Esophagus muscularis mucosa (tissue), 4 donors: ENCODE results near the gene ART5. TPM values are rescaled to one million over a fixed set of nuclear protein-coding genes. Genes with fewer than 3 reads are reported as not detected.

Experiments
- DNase-seq: peaks from one replicate; pipeline ENCODE4 v3.0.0-alpha.2; 2017; ENCODE audit errors: extremely low spot score
- H3K27ac ChIP-seq, 4 donors: fragments of 200-600 bp; sonication (generic); replicated peaks in 1 of 4; 1 replicate in 3 of 4; 2 replicates in 1 of 4; pipeline ENCODE4 v1.5.1; 2016 to 2019; ENCODE audit warnings: mild to moderate bottlenecking in 1 of 4
- H3K27me3 ChIP-seq, 4 donors: fragments of 200-600 bp; sonication (generic); one replicate each; pipeline versions ENCODE4 v1.5.1 to v1.6.0; 2016 to 2019
- H3K36me3 ChIP-seq, 4 donors: fragments of 200-600 bp; sonication (generic); one replicate each; pipeline ENCODE4 v1.5.1; 2016 to 2019
- H3K4me1 ChIP-seq, 4 donors: fragments of 200-600 bp; sonication (generic); one replicate each; pipeline ENCODE4 v1.5.1; 2016 to 2019
- H3K4me3 ChIP-seq, 4 donors: fragments of 200-600 bp; sonication (generic); 1 replicate in 2 of 4; 2 replicates in 2 of 4; pipeline ENCODE4 v1.5.1; 2016 to 2019; ENCODE audit warnings: mild to moderate bottlenecking in 4 of 4, moderate library complexity in 1 of 4
- H3K9me3 ChIP-seq, 4 donors: fragments of 200-600 bp; sonication (generic); 1 replicate in 3 of 4; 2 replicates in 1 of 4; pipeline ENCODE4 v1.5.1; 2016 to 2019
- CTCF ChIP-seq, 3 experiments: fragments of 200-600 bp in 2 of 3; fragments of 450-650 bp in 1 of 3; sonication (generic) in 2 of 3; IDR thresholded peaks; one replicate each; pipeline ENCODE4 v1.5.1; 2017 to 2019; ENCODE audit warnings: antibody characterized with exemption in 3 of 3, mild to moderate bottlenecking in 2 of 3, moderate library complexity in 1 of 3
- EP300 ChIP-seq: sonication (generic); formaldehyde crosslinking; IDR thresholded peaks from one replicate; pipeline ENCODE4 v1.6.1; 2017; ENCODE audit warnings: antibody characterized with exemption
- POLR2A ChIP-seq: fragments of 450-650 bp; IDR thresholded peaks from one replicate; pipeline ENCODE4 v1.6.1; 2017; ENCODE audit warnings: antibody characterized with exemption, moderate library complexity, mild to moderate bottlenecking, low read depth
- POLR2AphosphoS5 ChIP-seq, 2 donors: sonication (generic); formaldehyde crosslinking; IDR thresholded peaks; one replicate each; pipeline ENCODE4 v1.6.1; 2017; ENCODE audit warnings: antibody characterized with exemption in 2 of 2
- WGBS: methylation state at CpG from one replicate; pipeline ENCODE4 v1.1.5; 2018; 5-methylcytosine and 5-hydroxymethylcytosine counted together
- intact Hi-C: fragments of 100-400 bp; cut with DNase I; formaldehyde crosslinking; loops from one replicate; pipeline ENCODE4 v1.15.1; 2023
- total RNA-seq, 4 donors: library from RNA; depleted of rRNA; stranded (reverse); fragments of >200 nt; gene quantifications; one replicate each; pipeline versions ENCODE4 v1.1.0 to v1.2.1, GENCODE V29; 2016

The ART5 gene
- total RNA-seq, 4 donors from 2014 or later, result 0.57 to 0.66 (median 0.65) TPM; not detected in 1

- TF ChIP-seq EP300, result no peak
- WGBS, result 81% methylated on average over 18 of the region's 23 CpGs
These were observed 15.4 kb downstream of the ART5 start for GRCh38 chr11:3626250-3626960.

GRCh38 chr11:3623767-3624458, 17.9 kb downstream of the ART5 start:
- no peak overlapping the region for H3K27ac ChIP-seq
- TF ChIP-seq POLR2A (no peak), POLR2AphosphoS5 (IDR thresholded peaks at IDR 0.05) (no peak), CTCF (IDR thresholded peaks at IDR 0.05) (no peak), EP300 (no peak)
- H3K4me3 ChIP-seq, result no peak overlapping the region
- intact Hi-C loops, result no loop called here
- WGBS, result 60% methylated on average over 8 of the region's 8 CpGs
- H3K36me3 ChIP-seq, result no peaks in the 10 kb centered on the region
- H3K4me1 ChIP-seq, result no peaks in the 10 kb centered on the region
- H3K9me3 ChIP-seq, result no peaks in the 10 kb centered on the region
- DNase-seq, result no peak
- no peaks in the 10 kb centered on the region for H3K27me3 ChIP-seq

More at GRCh38 chr11:3626250-3626960, 15.4 kb downstream of the ART5 start:
- Histone ChIP-seq H3K4me1 (no peaks in the 10 kb centered on the region), H3K36me3 (no peaks in the 10 kb centered on the region), H3K4me3 (peak overlapping the region in 2 of 4 donors; percentile 6 to 16), H3K27ac (no peak overlapping the region), H3K27me3 (no peaks in the 10 kb centered on the region), H3K9me3 (no peaks in the 10 kb centered on the region)
- intact Hi-C loops, result no loop called here
- no peak for DNase-seq

GRCh38 chr11:3623121-3623520, 18.7 kb downstream of the ART5 start:
- TF ChIP-seq POLR2AphosphoS5 (IDR thresholded peaks at IDR 0.05) (no peak), CTCF (IDR thresholded peaks at IDR 0.05) (no peak), EP300 (no peak), POLR2A (no peak)
- intact Hi-C loops, result no loop called here
- Histone ChIP-seq H3K4me3 (no peak overlapping the region), H3K36me3 (no peaks in the 10 kb centered on the region), H3K27me3 (no peaks in the 10 kb centered on the region), H3K27ac (no peak overlapping the region), H3K4me1 (no peaks in the 10 kb centered on the region), H3K9me3 (no peaks in the 10 kb centered on the region)
- DNase-seq, result no peak
- 94% methylated on average over 5 of the region's 5 CpGs for WGBS

GRCh38 chr11:3622521-3622920, 19.3 kb downstream of the ART5 start:
- Histone ChIP-seq H3K27me3 (no peaks in the 10 kb centered on the region), H3K4me3 (no peak overlapping the region), H3K27ac (no peak overlapping the region), H3K9me3 (no peaks in the 10 kb centered on the region), H3K36me3 (no peaks in the 10 kb centered on the region), H3K4me1 (no peaks in the 10 kb centered on the region)
- TF ChIP-seq CTCF (IDR thresholded peaks at IDR 0.05) (no peak), POLR2A (no peak), EP300 (no peak), POLR2AphosphoS5 (IDR thresholded peaks at IDR 0.05) (no peak)
- intact Hi-C loops, result no loop called here
- WGBS, result 71% methylated on average over 4 of the region's 4 CpGs
- no peak for DNase-seq

GRCh38 chr11:3617990-3618389, 23.8 kb downstream of the ART5 start:
- WGBS, result 88% methylated on average over 6 of the region's 8 CpGs
- no peaks in the 10 kb centered on the region for H3K27me3 ChIP-seq
- no peak for TF ChIP-seq CTCF (IDR thresholded peaks at IDR 0.05)
- no peak for TF ChIP-seq POLR2A
- no peak for TF ChIP-seq EP300
- TF ChIP-seq POLR2AphosphoS5 (IDR thresholded peaks at IDR 0.05), result no peak
- no peak overlapping the region for H3K4me3 ChIP-seq
- H3K27ac ChIP-seq, result no peak overlapping the region
- intact Hi-C loops, result no loop called here
- H3K4me1 ChIP-seq, result no peaks in the 10 kb centered on the region
- H3K36me3 ChIP-seq, result no peaks in the 10 kb centered on the region
- H3K9me3 ChIP-seq, result no peaks in the 10 kb centered on the region
- no peak for DNase-seq
